Fibroblast of skin of left biceps (primary cell): ENCODE data around the gene KANK2.

Experiments
- DNase-seq, 2 experiments: peaks; one replicate each; pipeline ENCODE4 v3.0.0-alpha.2; 2013; ENCODE audit warnings: low read depth in 2 of 2

KANK2 gene

GRCh38 chr19:11197291-11198174, at the start of gene KANK2:
TSS of gene KANK2 (minus strand) at chr19:11197545. CDS start at chr19:11194511, 3,034 bp downstream.
- peak; percentile 36 to 37 for DNase-seq

GRCh38 chr19:11246941-11247340, 49.6 kb upstream of the KANK2 start:
- DNase-seq = no peak

- no peak for DNase-seq
These were observed 47.7 kb upstream of the KANK2 start for GRCh38 chr19:11244846-11245589.

GRCh38 chr19:11243798-11244169, 46.4 kb upstream of the KANK2 start:
- DNase-seq = no peak

GRCh38 chr19:11242864-11243797, 45.8 kb upstream of the KANK2 start:
- peak; percentile 5 to 12 for DNase-seq

- no peak for DNase-seq
These were observed 44.7 kb upstream of the KANK2 start for GRCh38 chr19:11242025-11242424.

- DNase-seq = no peak
These were observed 42.7 kb upstream of the KANK2 start for GRCh38 chr19:11240008-11240444.

- no peak for DNase-seq
These were observed 42.1 kb upstream of the KANK2 start, which contains the start of gene ANGPTL8 for GRCh38 chr19:11239377-11240000. TSS of gene ANGPTL8 (plus strand) at chr19:11239619. CDS start at chr19:11239638, 19 bp downstream.

GRCh38 chr19:11238781-11239376, 41.5 kb upstream of the KANK2 start:
- DNase-seq = no peak

- no peak for DNase-seq
These were observed 40.7 kb upstream of the KANK2 start for GRCh38 chr19:11238041-11238440.

GRCh38 chr19:11237321-11237720, 40.0 kb upstream of the KANK2 start:
- DNase-seq = no peak

GRCh38 chr19:11236324-11237301, 39.3 kb upstream of the KANK2 start:
- no peak for DNase-seq

GRCh38 chr19:11234486-11235075, 37.2 kb upstream of the KANK2 start:
- no peak for DNase-seq

GRCh38 chr19:11233073-11233472, 35.7 kb upstream of the KANK2 start:
- DNase-seq = no peak

GRCh38 chr19:11232555-11232954, 35.2 kb upstream of the KANK2 start:
- DNase-seq = no peak

GRCh38 chr19:11230621-11231386, 33.5 kb upstream of the KANK2 start:
- DNase-seq = no peak

- no peak for DNase-seq
These were observed 30.0 kb upstream of the KANK2 start for GRCh38 chr19:11227195-11227886.

GRCh38 chr19:11226716-11227166, 29.4 kb upstream of the KANK2 start:
- no peak for DNase-seq
